ENCODE data around the gene CYB561A3.

Gene CYB561A3

GRCh38 chr11:61358566-61358965, 3.1 kb downstream of the CYB561A3 start:
- TF ChIP-seq POLR2A (IDR thresholded peaks at IDR 0.05; ENCODE audit: low read depth, low read length): no peak
- DNase-seq (ENCODE audit: insufficient read length, low spot score): no peak
- FAIRE-seq: no peak

- FAIRE-seq (no peak), DNase-seq (ENCODE audit: insufficient read length, low spot score) (no peak)
- no peak for TF ChIP-seq POLR2A (IDR thresholded peaks at IDR 0.05; ENCODE audit: low read depth, low read length)
These were observed 3.8 kb downstream of the CYB561A3 start for GRCh38 chr11:61357894-61358239.

GRCh38 chr11:61357233-61357893, 4.3 kb downstream of the CYB561A3 start:
- DNase-seq (ENCODE audit: insufficient read length, low spot score) (no peak), FAIRE-seq (no peak)
- TF ChIP-seq POLR2A (IDR thresholded peaks at IDR 0.05; ENCODE audit: low read depth, low read length): no peak

- FAIRE-seq: no peak
These were observed 5.0 kb downstream of the CYB561A3 start for GRCh38 chr11:61356706-61357105.

GRCh38 chr11:61354208-61354607, 7.5 kb downstream of the CYB561A3 start:
- DNase-seq (ENCODE audit: insufficient read length, low spot score) (no peak), FAIRE-seq (no peak)
- no peak for TF ChIP-seq POLR2A (IDR thresholded peaks at IDR 0.05; ENCODE audit: low read depth, low read length)

More at GRCh38 chr11:61356706-61357105, 5.0 kb downstream of the CYB561A3 start:
- DNase-seq (ENCODE audit: insufficient read length, low spot score): no peak
- no peak for TF ChIP-seq POLR2A (IDR thresholded peaks at IDR 0.05; ENCODE audit: low read depth, low read length)

- FAIRE-seq: no peak
- TF ChIP-seq POLR2A (IDR thresholded peaks at IDR 0.05; ENCODE audit: low read depth, low read length): no peak
- no peak for DNase-seq (ENCODE audit: insufficient read length, low spot score)
These were observed 8.3 kb downstream of the CYB561A3 start for GRCh38 chr11:61353131-61354067.

- no peak for TF ChIP-seq POLR2A (IDR thresholded peaks at IDR 0.05; ENCODE audit: low read depth, low read length)
- no peak for FAIRE-seq
These were observed 9.6 kb downstream of the CYB561A3 start for GRCh38 chr11:61352038-61352437.

GRCh38 chr11:61350803-61351202, 10.9 kb downstream of the CYB561A3 start:
- FAIRE-seq: no peak
- DNase-seq (ENCODE audit: insufficient read length, low spot score): no peak
- TF ChIP-seq POLR2A (IDR thresholded peaks at IDR 0.05; ENCODE audit: low read depth, low read length): no peak

More at GRCh38 chr11:61352038-61352437, 9.6 kb downstream of the CYB561A3 start:
- DNase-seq (ENCODE audit: insufficient read length, low spot score): no peak

- DNase-seq (ENCODE audit: insufficient read length, low spot score) (no peak), FAIRE-seq (no peak)
- TF ChIP-seq POLR2A (IDR thresholded peaks at IDR 0.05; ENCODE audit: low read depth, low read length): no peak
These were observed 11.3 kb downstream of the CYB561A3 start for GRCh38 chr11:61350336-61350735.

GRCh38 chr11:61349916-61350315, 11.8 kb downstream of the CYB561A3 start:
- DNase-seq (ENCODE audit: insufficient read length, low spot score) (no peak), FAIRE-seq (no peak)
- TF ChIP-seq POLR2A (IDR thresholded peaks at IDR 0.05; ENCODE audit: low read depth, low read length): no peak

- FAIRE-seq (no peak), DNase-seq (ENCODE audit: insufficient read length, low spot score) (no peak)
- no peak for TF ChIP-seq POLR2A (IDR thresholded peaks at IDR 0.05; ENCODE audit: low read depth, low read length)
These were observed 12.4 kb downstream of the CYB561A3 start for GRCh38 chr11:61349189-61349751.

GRCh38 chr11:61347916-61348461, 13.7 kb downstream of the CYB561A3 start:
- TF ChIP-seq POLR2A (IDR thresholded peaks at IDR 0.05; ENCODE audit: low read depth, low read length): no peak

GRCh38 chr11:61345954-61346843, 15.5 kb downstream of the CYB561A3 start:
- no peak for DNase-seq (ENCODE audit: insufficient read length, low spot score)
- no peak for TF ChIP-seq POLR2A (IDR thresholded peaks at IDR 0.05; ENCODE audit: low read depth, low read length)
- FAIRE-seq: no peak

More at GRCh38 chr11:61347916-61348461, 13.7 kb downstream of the CYB561A3 start:
- FAIRE-seq: no peak
- DNase-seq (ENCODE audit: insufficient read length, low spot score): no peak
